GM12872 (cell line): ENCODE data around the gene SYT1.

ENCODE experiments used
- CTCF ChIP-seq: IDR thresholded peaks from 3 replicates; pipeline ENCODE4 v1.5.1; 2011; ENCODE audit warnings: low read depth, mild to moderate bottlenecking, low read length, moderate library complexity; ENCODE audit not compliant: insufficient read depth

SYT1 gene

GRCh38 chr12:78970041-78970440 lies 105.5 kb downstream of the SYT1 start:
- no peak for TF ChIP-seq CTCF

GRCh38 chr12:78977304-78977867 lies 112.8 kb downstream of the SYT1 start:
- no peak for TF ChIP-seq CTCF

- no peak for TF ChIP-seq CTCF
Measured at GRCh38 chr12:78994168-78994791, 129.7 kb downstream of the SYT1 start.

- no peak for TF ChIP-seq CTCF
Measured at GRCh38 chr12:79000501-79000900, 135.9 kb downstream of the SYT1 start.

- TF ChIP-seq CTCF = no peak
Measured at GRCh38 chr12:79001404-79001803, 136.8 kb downstream of the SYT1 start.

- peak; percentile 21; the same call in 1 of the 3 replicates for TF ChIP-seq CTCF
Measured at GRCh38 chr12:79006306-79006705, 141.7 kb downstream of the SYT1 start.

- TF ChIP-seq CTCF = no peak
Measured at GRCh38 chr12:79008591-79008990, 144.0 kb downstream of the SYT1 start.
